K562 (cell line): ENCODE measurements around the gene TGFBR3L. TPM values are rescaled to one million over a fixed set of nuclear protein-coding genes. Genes with fewer than 3 reads are reported as not detected.

Experiments used
- ATAC-seq: fragments of 200-7000 bp; cut with Tn5 transposase; 3 replicates; pipeline ENCODE4 v1.9.1; 2020; ENCODE audit warnings: moderate library complexity
- BruUV-seq: library from RNA; stranded (reverse); fragments of 400-500 nt; replicated peaks from 2 replicates; lab custom pipeline; 2021; lab: Mats Ljungman, UMichigan
- CTCF ChIA-PET: fragments of 300-600 bp; formaldehyde crosslinking; extraction: SDS; loops from one replicate; lab custom pipeline; 2021; ENCODE audit warnings: low intra/inter-chr PET ratio; lab: Yijun Ruan, JAX
- POLR2A ChIA-PET: fragments of 300-600, 350-650 bp; sonication (Branson Sonifier 250); formaldehyde crosslinking; extraction: SDS; loops from one replicate; lab custom pipeline; 2021; ENCODE audit warnings: antibody characterized with exemption, inconsistent platforms; lab: Yijun Ruan, JAX
- DNase-seq, 4 experiments: peaks; one replicate each; pipeline versions ENCODE4 v3.0.0 to v3.0.0-alpha.2; 2011 to 2018; ENCODE audit warnings: low spot score in 3 of 4, mixed read lengths in 3 of 4; ENCODE audit errors: extremely low read depth in 1 of 4
- FAIRE-seq: peaks from 2 replicates; lab custom pipeline; 2011; peaks lifted over from hg19 to GRCh38; lab: Jason Lieb, UNC
- H2AFZ ChIP-seq: 2 replicates; pipeline ENCODE4 v1.6.0; 2011; ENCODE audit warnings: low read depth, low read length, control low read depth, inconsistent platforms
- H3K27ac ChIP-seq: fragments of 200-600 bp; 3 replicates; pipeline ENCODE4 v1.8.0; 2011; ENCODE audit warnings: low read depth, mild to moderate bottlenecking, control low read depth, inconsistent platforms, low read length, moderate library complexity, mixed read lengths; ENCODE audit errors: extremely low read depth
- H3K27me3 ChIP-seq, 2 experiments: fragments of 300-600 bp in 1 of 2; 2 replicates in 1 of 2; 3 replicates in 1 of 2; pipeline versions ENCODE4 v1.6.0 to v1.8.0; 2011; ENCODE audit warnings: inconsistent platforms in 2 of 2, low read length in 2 of 2, mild to moderate bottlenecking in 1 of 2, mixed read lengths in 1 of 2, moderate library complexity in 1 of 2; ENCODE audit not compliant: control insufficient read depth in 2 of 2, insufficient read depth in 2 of 2
- H3K36me3 ChIP-seq: fragments of 300-600 bp; 3 replicates; pipeline ENCODE4 v1.8.0; 2011; ENCODE audit warnings: mild to moderate bottlenecking, low read length, inconsistent platforms; ENCODE audit not compliant: control insufficient read depth, insufficient read depth
- H3K4me1 ChIP-seq, 2 experiments: fragments of 200-600 bp in 1 of 2; replicated peaks in 1 of 2; 2 replicates in 1 of 2; 3 replicates in 1 of 2; pipeline versions ENCODE4 v1.5.1 to v1.8.0; 2011; ENCODE audit warnings: inconsistent platforms in 2 of 2, low read length in 2 of 2, mild to moderate bottlenecking in 1 of 2, mixed read lengths in 1 of 2, moderate library complexity in 1 of 2; ENCODE audit not compliant: control insufficient read depth in 2 of 2, insufficient read depth in 2 of 2
- H3K4me2 ChIP-seq: 2 replicates; pipeline ENCODE4 v1.6.1; 2011; ENCODE audit warnings: low read length, control low read depth, inconsistent platforms, mixed read lengths; ENCODE audit not compliant: insufficient read depth
- H3K4me3 ChIP-seq: fragments of 200-600 bp; sonication (generic), shearing (Covaris generic); 2 replicates; pipeline ENCODE4 v1.5.1; 2016; ENCODE audit warnings: control low read depth, inconsistent platforms
- H3K79me2 ChIP-seq: fragments of 200-600 bp; 3 replicates; pipeline ENCODE4 v1.8.0; 2011; ENCODE audit warnings: low read length, inconsistent platforms; ENCODE audit not compliant: control insufficient read depth, insufficient read depth
- H3K9ac ChIP-seq, 2 experiments: 2 replicates each; pipeline versions ENCODE4 v1.6.0 to v1.6.1; 2011; ENCODE audit warnings: low read depth in 2 of 2, low read length in 2 of 2, control low read depth in 1 of 2, inconsistent platforms in 1 of 2, mild to moderate bottlenecking in 1 of 2, mixed read lengths in 1 of 2; ENCODE audit not compliant: insufficient read depth in 1 of 2
- H3K9me1 ChIP-seq: one replicate; pipeline ENCODE4 v1.6.0; 2011; ENCODE audit warnings: inconsistent platforms, mild to moderate bottlenecking, low read length, moderate library complexity; ENCODE audit not compliant: control insufficient read depth, insufficient read depth
- H3K9me3 ChIP-seq: replicated peaks from 2 replicates; pipeline ENCODE4 v1.5.1; 2011; ENCODE audit warnings: low read depth, low read length, inconsistent platforms; ENCODE audit not compliant: control insufficient read depth, insufficient read depth
- H4K20me1 ChIP-seq: replicated peaks from 2 replicates; pipeline ENCODE4 v1.6.1; 2011; ENCODE audit warnings: low read length, inconsistent platforms, mixed read lengths; ENCODE audit not compliant: control insufficient read depth, insufficient read depth
- FOXK2 ChIP-seq, 2 experiments: fragments of 450-650 bp; IDR thresholded peaks in 1 of 2; conservative IDR thresholded peaks in 1 of 2; 2 replicates each; pipeline ENCODE4 v1.6.1; 2016; ENCODE audit warnings: low read depth in 2 of 2, mild to moderate bottlenecking in 1 of 2
- HNRNPUL1 ChIP-seq: fragments of 200-400 bp; formaldehyde crosslinking; IDR thresholded peaks from 2 replicates; pipeline ENCODE4 v1.6.1; 2017; ENCODE audit warnings: low read length
- PATZ1 ChIP-seq: fragments of 250-450 bp; sonication (Bioruptor Pico); IDR thresholded peaks from 2 replicates; pipeline ENCODE4 v1.5.0; 2020; ENCODE audit warnings: mild to moderate bottlenecking, borderline replicate concordance
- POLR2G ChIP-seq: fragments of 200-400 bp; formaldehyde crosslinking; IDR thresholded peaks from 2 replicates; pipeline ENCODE4 v1.6.1; 2017; ENCODE audit warnings: low read depth, mild to moderate bottlenecking, antibody characterized with exemption, low read length, moderate library complexity
- POLR2H ChIP-seq: IDR thresholded peaks from 2 replicates; pipeline ENCODE4 v1.6.1; 2016; ENCODE audit warnings: missing genetic modification characterization, low read depth, mild to moderate bottlenecking, control low read depth, missing compliant biosample characterization, moderate library complexity
- RBFOX2 ChIP-seq: fragments of 200-400 bp; formaldehyde crosslinking; IDR thresholded peaks from 2 replicates; pipeline ENCODE4 v1.6.1; 2017; ENCODE audit warnings: low read depth, mild to moderate bottlenecking, low read length, moderate library complexity
- ZC3H4 ChIP-seq: sonication (generic); formaldehyde crosslinking; IDR thresholded peaks from 2 replicates; pipeline ENCODE4 v1.9.0; 2021; ENCODE audit warnings: missing genetic modification reagents, borderline replicate concordance
- WGBS: fragments of 100-300 bp; shearing (Covaris generic); methylation state at CpG from one replicate; pipeline ENCODE4 v1.1.6; 2016; ENCODE audit warnings: low coverage, mixed read lengths; ENCODE audit not compliant: insufficient coverage; ENCODE audit errors: missing lambda C conversion rate; 5-methylcytosine and 5-hydroxymethylcytosine counted together
- in situ Hi-C: fragments of 300-500 bp; cut with MboI; formaldehyde crosslinking; loops from 4 replicates; pipeline ENCODE4 v1.15.0; 2018; ENCODE audit warnings: inconsistent platforms, mixed read lengths
- intact Hi-C: fragments of 100-400 bp; cut with micrococcal nuclease; formaldehyde crosslinking; loops from 2 replicates; pipeline ENCODE4 v1.14.2; 2022
- polyA plus RNA-seq, 8 experiments: library from polyadenylated mRNA; depleted of rRNA in 4 of 8; stranded (reverse) in 5 of 8; unstranded in 3 of 8; fragments of >200 nt; fragmentation: Nextera tagmentation in 2 of 8; fragmentation: Illumina TruSeq in 1 of 8; extraction: Ambion mirVana in 2 of 8; extraction: Trizol in 1 of 8; gene quantifications; 2 replicates each; pipeline versions ENCODE4 v1.2.1 to v1.2.3, GENCODE V29; 2011 to 2014; ENCODE audit warnings: inconsistent platforms in 1 of 8, missing spikeins in 1 of 8
- total RNA-seq, 7 experiments: library from RNA; depleted of rRNA in 6 of 7; stranded (reverse); fragments of >200 nt in 6 of 7; fragmentation: Illumina TruSeq in 2 of 7; extraction: Trizol in 2 of 7; gene quantifications; 2 replicates each; pipeline versions ENCODE4 v1.2.1 to v1.2.3, GENCODE V29; 2011 to 2021; ENCODE audit warnings: low replicate concordance in 1 of 7

The TGFBR3L gene
- total and polyA plus RNA-seq, 9 of the 15 experiments (the other 6 are each of a cell fraction or from before 2014, with no cell fraction given), result not detected

DNA sequence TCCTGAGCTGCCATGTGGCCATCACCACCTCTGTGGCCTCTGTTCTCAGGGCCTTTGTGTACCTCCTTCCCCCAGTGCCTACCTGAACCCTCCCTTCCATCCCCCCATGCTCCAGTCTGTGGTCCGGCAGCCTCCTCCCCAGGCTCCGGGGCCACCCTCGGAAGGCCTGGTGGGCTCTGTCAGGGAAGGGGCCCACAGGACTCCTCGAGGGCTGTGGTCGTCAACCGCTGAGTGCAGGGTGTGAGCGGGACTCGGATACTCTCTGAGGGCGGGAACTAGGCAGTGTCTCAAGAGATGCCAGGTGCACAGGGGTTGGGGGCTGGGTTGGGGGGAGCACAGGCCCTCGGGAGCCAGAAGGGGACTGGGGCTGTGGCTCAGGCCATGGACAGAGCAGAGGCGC, 7.1 kb upstream of the TGFBR3L start:
- TF ChIP-seq ZC3H4 (CRISPR knock-in tag) (no peak), HNRNPUL1 (no peak), RBFOX2 (peak; percentile 48), POLR2G (0 out of 2 replicates have a peak, but pooled peaks have one; percentile 51), PATZ1 (CRISPR knock-in tag) (no peak), FOXK2 (conservative IDR thresholded peaks at IDR 0.05 in 1 of 2, IDR thresholded peaks at IDR 0.05 in 1 of 2; ENCODE audit: low read depth in 2 of 2) (no peak), POLR2H (tag) (no peak)
- H3K9me3 ChIP-seq, result no peaks in the 10 kb centered on the region
- intact Hi-C loops (no loop called here), in situ Hi-C loops (no loop called here)
- peaks cover 7% of the 10 kb centered on the region for H3K9me1 ChIP-seq
- BruUV-seq, result no TSS peak
- no peak overlapping the region for H3K4me2 ChIP-seq
- H3K9ac ChIP-seq, result peak overlapping the region in 1 of 2 experiments; percentile 82; a peak in 2 of 4 replicates
- no peaks in the 10 kb centered on the region for H3K27me3 ChIP-seq
- H3K79me2 ChIP-seq, result peaks cover 52% of the 10 kb centered on the region
- no peak overlapping the region for H3K4me3 ChIP-seq
- H2AFZ ChIP-seq, result no peak overlapping the region
- no peak for FAIRE-seq
- peak overlapping the region; percentile 33; the same call in 1 of the 3 replicates for H3K27ac ChIP-seq
- WGBS, result 92% methylated on average over 10 of the region's 11 CpGs
- H3K4me1 ChIP-seq, result peaks cover 12 to 86% of the 10 kb centered on the region in 2 experiments; a peak in 4 of 5 replicates
- DNase-seq, result no peak
- CTCF ChIA-PET, result no interaction called here
- H4K20me1 ChIP-seq, result no peaks in the 10 kb centered on the region
- POLR2A ChIA-PET, result interaction anchor here (1.6 kb wide), 1 partner anchor 13 kb away, joined by 3 read pairs; the partner anchor contains the start of gene SNAPC2
- ATAC-seq, result no peak
- H3K36me3 ChIP-seq, result peaks cover 55% of the 10 kb centered on the region; the same call in 2 of the 3 replicates
